ENCODE results near the gene ARHGEF7.
"Not testable (repeated sequence)": the region's sequence is repeated elsewhere in the genome, so short reads cannot be mapped to it uniquely, and the experiment has no call there.

Gene ARHGEF7

GRCh38 chr13:111168107-111168506, 53.0 kb downstream of the ARHGEF7 start:
- H3K4me3 ChIP-seq (ENCODE audit: low read depth, low read length), result no peak overlapping the region

DNA sequence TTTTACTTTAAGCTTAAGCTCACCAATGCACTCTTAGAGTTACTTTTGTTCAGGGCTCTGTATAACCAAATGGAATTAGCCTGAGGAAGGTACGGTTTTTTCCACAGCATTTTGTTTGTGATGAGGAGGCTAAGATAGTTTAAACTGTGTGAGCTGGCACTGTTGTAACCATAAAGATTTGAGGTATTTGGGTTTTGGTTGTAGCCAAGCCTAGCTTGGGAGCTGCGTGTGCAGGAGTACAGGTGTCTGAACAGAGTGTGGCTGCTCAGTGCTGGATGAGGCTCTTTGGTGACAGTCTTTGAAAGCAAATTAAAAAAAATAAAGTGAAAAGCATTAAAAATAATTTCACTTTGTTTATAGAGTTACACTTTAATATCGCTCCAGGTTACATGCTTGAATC, 56.0 kb downstream of the ARHGEF7 start:
- H3K4me3 ChIP-seq (ENCODE audit: low read depth, low read length), result no peak overlapping the region

DNA sequence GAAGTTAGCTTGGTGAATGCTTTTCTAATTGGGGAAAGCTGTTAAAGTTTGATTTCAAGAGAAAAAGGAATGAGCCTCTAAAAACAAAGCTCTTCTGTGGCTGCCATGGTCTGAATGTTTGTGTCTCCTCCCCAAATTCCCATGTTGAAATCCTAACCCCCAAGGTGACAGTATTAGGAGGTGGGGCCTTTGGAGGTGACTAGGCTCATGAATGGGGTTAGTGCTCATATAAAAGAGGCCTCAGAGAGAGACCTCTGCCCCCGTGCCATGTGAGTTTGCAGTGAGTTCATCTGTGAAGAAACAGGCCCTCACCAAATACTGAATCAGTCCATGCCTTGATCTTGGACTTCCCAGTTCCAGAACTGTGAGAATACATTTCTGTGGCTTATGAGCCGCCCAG, 56.5 kb downstream of the ARHGEF7 start:
- no peak overlapping the region for H3K4me3 ChIP-seq (ENCODE audit: low read depth, low read length)

GRCh38 chr13:111174377-111175114, 59.4 kb downstream of the ARHGEF7 start:
- H3K4me3 ChIP-seq (ENCODE audit: low read depth, low read length), result no peak overlapping the region

DNA sequence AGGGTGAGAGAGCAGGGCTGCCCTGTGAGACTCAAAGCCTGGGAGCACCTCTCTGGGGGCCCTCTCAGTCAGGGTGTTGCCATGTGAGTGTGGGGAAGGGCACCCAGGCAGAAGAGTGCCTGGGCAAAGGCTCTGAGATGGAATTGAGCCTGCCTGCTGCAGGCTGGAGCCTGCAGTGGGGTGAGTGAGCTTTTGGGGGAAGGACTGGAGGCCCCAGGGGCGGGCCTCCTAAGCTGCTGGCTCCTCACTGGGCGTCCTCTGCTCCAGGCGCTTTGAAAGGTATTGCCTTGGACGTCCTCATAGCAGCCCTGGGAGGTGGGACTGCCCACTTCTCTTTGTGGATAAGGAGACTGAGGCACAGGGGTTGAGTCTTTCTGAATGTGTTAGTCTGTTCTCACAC, 60.3 kb downstream of the ARHGEF7 start:
- H3K4me3 ChIP-seq (ENCODE audit: low read depth, low read length), result no peak overlapping the region

DNA sequence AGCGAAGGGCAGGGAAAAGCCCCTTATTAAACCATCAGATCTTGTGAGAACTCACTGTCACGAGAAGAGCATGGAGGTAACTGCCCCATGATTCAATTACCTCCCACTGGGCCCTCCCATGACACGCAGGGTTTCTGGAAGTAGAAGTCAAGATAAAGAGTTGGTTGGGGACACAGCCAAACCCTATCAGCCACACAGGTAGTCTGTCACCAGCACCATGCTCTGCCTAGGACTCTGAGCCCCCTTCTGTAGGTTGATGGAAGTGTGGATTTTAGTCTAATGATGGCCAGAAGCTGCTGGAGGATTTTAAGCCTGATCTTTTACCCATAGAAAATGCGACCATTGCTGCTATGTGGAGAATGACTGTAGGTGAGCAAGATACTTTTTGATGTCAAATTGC, 60.8 kb downstream of the ARHGEF7 start:
- no peak overlapping the region for H3K4me3 ChIP-seq (ENCODE audit: low read depth, low read length)

- H3K4me3 ChIP-seq (ENCODE audit: low read depth, low read length), result no peak overlapping the region
Measured at GRCh38 chr13:111176421-111176820, 61.3 kb downstream of the ARHGEF7 start.

GRCh38 chr13:111177081-111177711, 62.1 kb downstream of the ARHGEF7 start:
- no peak overlapping the region for H3K4me3 ChIP-seq (ENCODE audit: low read depth, low read length)

- H3K4me3 ChIP-seq (ENCODE audit: low read depth, low read length), result no peak overlapping the region
Measured at GRCh38 chr13:111177921-111178320, 62.8 kb downstream of the ARHGEF7 start.

- no peak overlapping the region for H3K4me3 ChIP-seq (ENCODE audit: low read depth, low read length)
Measured at GRCh38 chr13:111178402-111178801, 63.3 kb downstream of the ARHGEF7 start.

DNA sequence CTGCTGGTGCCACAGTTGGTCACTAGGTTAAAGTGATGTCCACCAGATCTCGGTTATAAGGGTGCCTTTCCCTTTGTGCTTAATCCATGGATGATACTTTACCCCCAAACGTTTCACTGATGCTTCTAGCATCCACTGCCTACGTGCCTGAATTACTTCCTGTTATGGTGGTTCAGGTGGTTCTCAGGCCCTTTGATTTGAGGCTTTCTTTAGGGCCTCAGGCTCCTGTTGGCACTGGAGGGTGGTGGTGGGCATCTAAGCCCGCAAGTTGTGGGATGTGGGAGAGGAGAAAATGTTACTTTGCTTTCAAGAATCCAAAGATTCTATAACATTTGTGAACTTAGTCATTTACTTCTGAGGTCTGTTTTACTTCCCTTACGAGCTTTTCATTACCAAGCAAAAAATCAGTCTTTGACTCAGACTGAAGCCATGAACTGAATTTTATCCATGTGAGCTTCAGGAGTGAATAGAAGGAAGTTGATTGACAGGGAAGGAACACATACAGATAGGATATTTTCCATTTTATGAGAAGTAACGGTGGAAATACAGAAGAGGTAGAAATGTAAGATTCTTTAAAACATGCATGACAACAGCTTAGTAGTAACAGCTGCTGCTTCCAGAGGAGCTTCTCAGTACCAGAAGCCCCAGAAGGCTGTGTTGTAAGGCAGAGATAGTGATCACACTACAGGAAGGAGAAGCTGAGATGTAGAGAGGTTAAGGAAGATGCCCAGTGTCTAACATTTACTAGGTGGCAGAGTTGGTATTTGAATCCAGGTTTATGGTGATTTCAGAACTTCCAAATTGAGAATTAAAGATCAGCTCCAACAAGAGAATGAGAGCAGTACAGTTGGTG, 65.0 kb downstream of the ARHGEF7 start:
- no peak overlapping the region for H3K4me3 ChIP-seq (ENCODE audit: low read depth, low read length)

GRCh38 chr13:111181977-111182376, 66.9 kb downstream of the ARHGEF7 start:
- no peak overlapping the region for H3K4me3 ChIP-seq (ENCODE audit: low read depth, low read length)

DNA sequence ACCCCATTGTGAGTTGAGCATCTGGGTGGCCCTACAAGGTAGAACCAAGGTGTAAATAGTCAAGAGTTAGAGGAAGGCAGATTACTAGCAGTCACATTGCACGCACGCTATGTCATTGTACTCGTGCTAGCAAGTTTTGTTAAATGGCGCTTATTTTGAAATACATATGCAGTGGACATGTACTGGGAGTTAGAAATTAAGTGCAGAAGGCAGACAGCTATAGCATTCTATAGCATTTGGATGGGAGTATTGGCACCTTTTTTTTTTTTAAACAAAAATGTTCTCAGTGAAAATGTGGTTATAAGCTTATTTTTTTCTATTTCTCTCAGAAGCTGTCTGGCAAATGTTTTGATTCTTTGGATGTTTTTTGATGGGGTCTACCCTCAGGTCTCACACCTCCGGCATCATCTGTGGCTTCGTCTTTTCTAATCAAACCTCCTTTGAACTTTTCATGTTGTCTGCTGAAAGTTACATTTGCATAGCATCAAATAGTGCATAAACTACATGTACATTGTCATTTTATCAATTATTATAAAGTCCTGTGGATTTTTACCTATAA, 68.1 kb downstream of the ARHGEF7 start:
- H3K4me3 ChIP-seq (ENCODE audit: low read depth, low read length), result no peak overlapping the region

GRCh38 chr13:111183959-111184358, 68.8 kb downstream of the ARHGEF7 start:
- no peak overlapping the region for H3K4me3 ChIP-seq (ENCODE audit: low read depth, low read length)

- no peak overlapping the region for H3K4me3 ChIP-seq (ENCODE audit: low read depth, low read length)
Measured at GRCh38 chr13:111184458-111185401, 69.6 kb downstream of the ARHGEF7 start.

- no peak overlapping the region for H3K4me3 ChIP-seq (ENCODE audit: low read depth, low read length)
Measured at GRCh38 chr13:111186305-111186935, 71.3 kb downstream of the ARHGEF7 start.

DNA sequence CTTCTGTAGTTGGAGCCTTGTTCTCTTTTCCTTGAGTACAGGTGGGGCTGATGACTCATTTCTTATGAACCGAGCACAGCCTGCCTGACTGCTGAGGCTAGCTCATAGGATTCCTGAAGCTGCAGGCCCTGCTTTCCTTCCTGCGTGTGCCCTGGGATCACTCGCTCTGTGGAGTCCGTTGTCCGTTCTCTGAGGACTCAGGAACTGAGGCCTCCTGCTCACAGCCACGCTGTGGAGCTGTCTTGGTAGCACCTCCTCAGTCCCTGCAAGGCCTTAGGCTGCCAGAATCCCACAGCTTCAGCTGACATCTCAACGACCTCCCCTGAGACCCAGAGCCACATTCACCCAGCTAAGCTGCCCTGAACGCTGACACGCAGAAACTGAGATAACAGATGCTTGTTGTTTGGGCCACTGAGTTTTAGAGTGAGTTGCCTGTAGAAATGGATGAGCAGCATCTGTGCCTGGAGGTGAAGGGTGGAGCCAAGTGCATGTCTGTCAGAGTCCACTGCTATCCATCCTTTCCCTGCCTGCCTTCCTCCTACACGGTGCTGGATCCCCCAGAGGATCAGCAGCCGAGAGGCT, 72.9 kb downstream of the ARHGEF7 start:
- H3K4me3 ChIP-seq (ENCODE audit: low read depth, low read length), result no peak overlapping the region

GRCh38 chr13:111189064-111189505, 74.0 kb downstream of the ARHGEF7 start:
- not testable (repeated sequence) for H3K4me3 ChIP-seq (ENCODE audit: low read depth, low read length)

- H3K4me3 ChIP-seq (ENCODE audit: low read depth, low read length), result not testable (repeated sequence)
Measured at GRCh38 chr13:111189516-111189915, 74.4 kb downstream of the ARHGEF7 start.
